HG03457 (cell line): ENCODE data around the gene ZMYND8.

Source experiments
- ATAC-seq: cut with Tn5 transposase; IDR thresholded peaks from one replicate; pipeline ENCODE4 v1.9.1; 2021; ENCODE audit warnings: moderate number of reproducible peaks; ENCODE audit not compliant: unreplicated experiment

Gene ZMYND8

GRCh38 chr20:47354714-47355488 is 1.6 kb downstream of the ZMYND8 start:
- no peak for ATAC-seq

DNA sequence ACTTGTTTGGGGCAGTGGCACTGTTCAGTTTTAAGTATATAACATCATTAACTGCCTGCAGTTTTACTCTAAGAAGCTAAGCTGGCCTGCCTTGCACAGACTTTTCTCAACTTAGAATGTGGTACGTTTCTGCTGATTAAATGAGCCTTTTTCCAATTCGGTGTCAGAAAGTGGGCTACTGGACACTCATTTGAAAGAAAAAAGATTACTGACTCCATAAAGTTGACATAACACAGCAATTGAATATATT is 2.1 kb downstream of the ZMYND8 start:
- no peak for ATAC-seq

DNA sequence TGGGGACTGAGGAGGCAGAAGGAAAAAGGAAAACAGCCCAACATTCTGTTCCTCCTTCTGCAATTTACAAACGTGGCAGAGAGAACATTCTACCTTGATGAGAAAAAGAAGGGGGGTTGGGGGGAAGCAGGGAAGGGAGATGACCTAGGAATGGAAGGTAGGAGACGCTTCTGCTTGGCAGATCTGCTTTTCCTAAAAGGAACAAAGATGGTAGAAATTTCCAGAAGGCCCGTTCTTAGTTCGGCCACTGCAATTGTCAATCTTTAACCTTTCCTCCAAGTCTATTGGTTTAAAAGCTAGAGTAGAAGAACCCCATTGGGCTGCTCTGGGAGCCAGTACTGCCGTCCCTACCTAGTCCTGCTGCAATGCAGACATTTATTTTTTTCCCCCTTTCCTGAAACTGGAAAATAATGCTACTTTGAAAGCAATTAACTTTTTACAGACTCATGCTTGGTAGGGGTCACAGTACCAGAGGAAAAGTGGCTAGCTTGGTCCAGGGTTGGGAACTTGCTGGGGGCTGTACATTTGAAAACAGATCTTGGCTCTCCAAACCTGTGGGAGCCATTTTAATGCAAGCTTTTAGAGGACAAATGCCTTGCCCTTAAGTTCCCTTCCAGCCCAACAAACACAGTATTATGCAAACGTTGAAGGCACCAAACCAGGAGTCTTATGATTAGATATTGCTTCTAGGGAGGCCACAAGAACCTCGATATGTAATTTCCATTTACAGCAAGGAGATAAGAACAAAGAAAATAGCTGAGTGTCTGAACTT is 2.6 kb downstream of the ZMYND8 start:
- no peak for ATAC-seq

- no peak for ATAC-seq
Measured at GRCh38 chr20:47353239-47353691, 3.2 kb downstream of the ZMYND8 start.

DNA sequence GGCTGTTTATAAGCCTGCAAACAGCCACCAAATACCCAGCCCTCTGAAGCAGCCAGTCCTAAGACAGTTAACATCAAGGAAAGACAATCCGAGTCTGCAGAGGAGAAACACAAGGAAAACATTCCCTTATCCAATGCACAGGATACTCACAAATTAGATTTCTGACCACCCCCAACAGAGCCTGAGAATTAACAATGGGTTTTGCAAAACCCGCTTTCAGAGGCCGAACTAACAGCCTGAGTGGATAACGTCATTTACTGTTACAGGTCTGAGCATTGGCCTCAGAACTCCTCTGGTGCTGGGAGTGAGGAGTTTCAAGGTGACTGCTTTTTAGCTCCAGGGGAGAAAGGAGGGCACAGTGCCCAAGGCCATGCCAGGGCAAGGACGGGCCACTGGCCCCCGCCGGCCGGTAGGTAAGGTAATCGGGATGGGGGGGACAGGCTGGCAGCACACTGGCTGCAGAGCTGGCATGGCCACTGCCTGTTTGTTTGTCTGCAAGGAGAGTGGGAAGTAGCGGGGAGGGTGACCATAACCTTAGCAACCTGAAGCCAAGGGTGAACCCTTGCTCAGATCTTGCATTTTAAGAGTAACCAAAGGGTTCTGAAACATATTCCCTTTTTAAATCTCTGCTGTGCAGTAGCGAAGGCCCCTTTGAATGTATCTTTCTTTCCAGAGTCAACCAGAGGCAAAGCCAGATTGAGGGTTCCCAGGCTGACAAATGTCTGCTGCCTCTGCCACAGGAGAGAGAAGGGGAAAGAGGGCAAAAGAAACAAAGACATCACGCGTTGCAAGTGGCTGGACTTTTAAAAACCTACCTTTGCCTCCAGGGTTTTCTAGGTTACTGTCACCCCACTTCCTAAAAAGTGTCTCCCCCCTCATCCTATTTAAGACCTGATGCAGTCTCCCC is 3.9 kb downstream of the ZMYND8 start:
- no peak for ATAC-seq

GRCh38 chr20:47351643-47352331 is 4.7 kb downstream of the ZMYND8 start:
- ATAC-seq, result no peak

GRCh38 chr20:47350691-47351545 is 5.6 kb downstream of the ZMYND8 start:
- no peak for ATAC-seq

- ATAC-seq, result no peak
Measured at GRCh38 chr20:47350181-47350550, 6.3 kb downstream of the ZMYND8 start.

GRCh38 chr20:47349365-47350180 is 6.9 kb downstream of the ZMYND8 start:
- ATAC-seq, result no peak

DNA sequence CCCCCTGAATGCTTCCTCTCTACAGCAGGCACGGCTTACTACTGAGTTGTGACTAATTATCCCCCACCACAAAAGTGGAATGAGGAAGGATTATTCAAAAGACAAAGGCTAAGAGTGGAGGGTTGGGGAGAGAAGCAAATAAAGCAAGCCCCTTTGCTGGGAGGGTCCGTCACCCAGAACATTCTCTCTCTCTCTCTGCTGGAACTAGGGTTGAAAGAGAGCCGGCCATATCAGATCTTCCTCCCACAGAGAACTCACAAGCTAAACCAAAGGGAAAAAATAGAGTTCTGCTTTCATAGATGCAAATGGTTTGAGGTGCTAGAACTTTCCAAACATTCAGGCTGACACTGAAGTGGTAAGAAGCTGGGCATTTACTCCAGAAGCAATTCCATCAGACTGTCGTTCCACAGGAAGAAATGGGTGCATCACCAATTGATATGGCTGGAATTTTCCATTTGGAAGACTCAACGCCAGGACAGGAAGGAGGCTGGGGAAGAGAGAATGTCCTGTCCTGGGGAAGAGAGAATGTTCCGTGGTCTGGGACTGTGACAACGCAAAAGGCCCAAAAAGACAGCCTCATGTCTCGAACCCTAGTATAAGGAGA is 7.9 kb downstream of the ZMYND8 start:
- ATAC-seq, result no peak

DNA sequence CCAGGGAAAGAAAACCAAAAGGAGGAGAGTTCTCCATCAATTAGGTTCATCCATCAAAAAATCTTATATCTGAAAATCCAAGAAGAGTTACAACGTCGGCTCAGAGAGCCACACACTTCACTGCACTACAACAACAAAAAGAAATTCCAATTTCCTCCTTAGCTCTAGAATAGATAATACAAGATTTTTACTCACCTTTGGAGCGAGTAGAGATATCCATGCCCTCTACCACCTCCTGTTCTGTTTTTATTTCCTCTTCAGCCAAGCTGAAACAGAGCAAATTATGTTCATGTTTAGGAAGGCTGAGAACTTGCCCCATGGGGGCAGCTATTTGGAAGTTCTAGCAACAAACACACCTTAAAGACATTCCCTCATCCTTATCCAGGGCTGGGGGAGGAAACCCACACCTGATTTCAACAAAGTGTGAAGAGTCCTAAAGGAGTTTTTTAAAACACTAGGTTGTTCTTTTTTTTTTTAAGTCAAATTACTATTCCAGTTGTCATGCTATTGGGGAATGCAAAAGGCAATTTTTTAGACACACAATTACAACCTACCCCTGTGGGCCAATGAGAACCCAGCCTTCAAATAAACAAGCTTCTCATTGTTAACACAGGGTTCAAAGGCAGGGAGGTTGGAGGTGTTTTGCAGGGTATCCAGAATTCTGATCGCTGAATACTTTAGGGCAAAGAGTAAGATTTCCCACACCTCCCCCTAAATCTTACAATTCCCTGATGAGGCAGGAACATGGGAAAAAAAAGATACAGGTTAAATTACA is 8.7 kb downstream of the ZMYND8 start:
- no peak for ATAC-seq

DNA sequence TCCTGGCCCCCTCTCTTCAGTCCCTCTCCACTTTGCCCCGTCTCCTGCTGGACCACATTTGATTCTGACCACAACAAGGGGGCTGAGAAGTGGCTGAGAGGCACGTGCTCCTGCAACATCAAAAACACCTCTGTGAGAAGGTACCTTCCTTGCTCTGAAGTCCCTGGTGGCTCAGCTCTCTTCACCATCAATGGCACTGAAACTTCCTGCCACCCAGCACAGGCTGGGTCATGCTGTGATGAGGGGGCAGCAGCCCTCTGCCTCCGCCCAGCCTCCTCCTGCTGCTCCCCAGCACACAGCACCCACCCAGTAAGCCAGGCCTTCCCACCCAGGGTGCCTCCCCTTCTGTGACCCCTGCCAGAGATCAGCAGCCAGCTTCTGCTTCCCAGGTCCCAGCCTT is 10.3 kb downstream of the ZMYND8 start:
- ATAC-seq, result no peak

GRCh38 chr20:47345214-47345613 is 11.3 kb downstream of the ZMYND8 start:
- ATAC-seq, result no peak

DNA sequence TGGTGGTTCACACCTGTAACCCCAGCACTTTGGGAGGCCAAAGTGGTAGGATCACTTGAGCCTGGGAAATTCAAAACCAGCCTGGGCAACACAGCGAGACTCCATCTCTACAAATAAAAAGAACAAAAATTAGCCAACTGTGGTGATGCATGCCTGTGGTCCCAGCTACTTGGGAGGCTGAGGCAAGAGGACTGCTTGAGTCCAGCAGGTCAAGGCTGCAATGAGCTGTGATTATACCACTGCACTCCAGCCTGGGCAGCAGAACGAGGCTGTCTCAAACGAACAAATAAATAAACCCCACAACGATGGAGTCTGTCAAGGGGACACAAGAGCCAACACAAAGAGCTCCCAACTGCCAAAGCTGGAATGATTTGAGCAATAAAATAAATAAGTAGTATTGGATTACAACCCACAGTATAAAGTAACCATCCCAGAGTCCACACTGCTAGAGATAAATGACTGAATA is 13.5 kb downstream of the ZMYND8 start:
- no peak for ATAC-seq

GRCh38 chr20:47338131-47338628 is 18.3 kb downstream of the ZMYND8 start:
- no peak for ATAC-seq

DNA sequence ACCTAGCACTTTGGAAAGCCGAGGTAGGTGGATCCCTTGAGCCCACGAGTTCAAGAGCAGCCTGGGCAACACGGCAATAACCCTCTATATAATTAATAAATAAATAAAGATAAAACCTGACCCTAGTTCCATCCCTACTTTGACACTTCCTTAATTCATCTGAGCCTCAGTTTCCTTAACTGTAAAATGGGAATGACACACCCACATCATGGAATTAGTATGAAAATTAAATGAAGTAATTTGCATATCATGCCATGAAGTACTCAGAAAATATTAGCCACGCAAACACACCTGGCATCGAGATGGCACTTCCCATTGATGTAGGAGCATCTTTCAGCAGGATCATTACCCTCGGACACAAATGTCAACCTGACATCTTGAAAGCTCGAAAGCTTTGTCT is 19.1 kb downstream of the ZMYND8 start:
- no peak for ATAC-seq

- ATAC-seq, result no peak
Measured at GRCh38 chr20:47336129-47336754, 20.3 kb downstream of the ZMYND8 start.
